Measurements from ENCODE around the gene PRRX2.

PRRX2 gene

GRCh38 chr9:129640086-129640870, 25.2 kb upstream of the PRRX2 start (continued):
- TF ChIP-seq ZBTB17 (tag by site-specific recombination; IDR thresholded peaks at IDR 0.05) = peak; percentile 90
- no peak for TF ChIP-seq ZNF311 (tag by site-specific recombination; IDR thresholded peaks at IDR 0.05; ENCODE audit: borderline replicate concordance)
- peak; percentile 62; the same call in 1 of the 2 replicates for TF ChIP-seq ZNF37A (tag by site-specific recombination; IDR thresholded peaks at IDR 0.05)
- TF ChIP-seq ZNF292 (tag by site-specific recombination; IDR thresholded peaks at IDR 0.05; ENCODE audit: borderline replicate concordance, low read depth) = no peak
- TF ChIP-seq ZNF610 (tag by site-specific recombination; IDR thresholded peaks at IDR 0.05; ENCODE audit: borderline replicate concordance) = peak; percentile 41; the same call in 1 of the 2 replicates
- peak; percentile 99; the same call in 1 of the 2 replicates for TF ChIP-seq ZBTB6 (tag by site-specific recombination; IDR thresholded peaks at IDR 0.05)
- TF ChIP-seq ZNF677 (tag by site-specific recombination; IDR thresholded peaks at IDR 0.05) = no peak
- no peak for TF ChIP-seq ZNF626 (tag by site-specific recombination; IDR thresholded peaks at IDR 0.05)
- peak; percentile 64 for TF ChIP-seq YY2 (tag by site-specific recombination; IDR thresholded peaks at IDR 0.05)
- no peak for TF ChIP-seq ZNF404 (tag by site-specific recombination; IDR thresholded peaks at IDR 0.05)
- no peak for TF ChIP-seq GFI1B (tag by site-specific recombination; IDR thresholded peaks at IDR 0.05)
- TF ChIP-seq ZNF623 (tag by site-specific recombination; IDR thresholded peaks at IDR 0.05) = 0 out of 2 replicates have a peak, but pooled peaks have one; percentile 27
- TF ChIP-seq ZNF324 (tag by site-specific recombination; IDR thresholded peaks at IDR 0.05) = peak; percentile 89; the same call in 1 of the 2 replicates
- no peak; the same call in 1 of the 2 replicates for TF ChIP-seq ZNF501 (tag by site-specific recombination; IDR thresholded peaks at IDR 0.05)
- no peak for TF ChIP-seq ZNF768 (tag by site-specific recombination; IDR thresholded peaks at IDR 0.05)
- no peak for TF ChIP-seq BCL6B (tag by site-specific recombination; IDR thresholded peaks at IDR 0.05)
- no peak for TF ChIP-seq ZNF544 (tag by site-specific recombination; IDR thresholded peaks at IDR 0.05)
- no peak for TF ChIP-seq ZNF704 (tag by site-specific recombination; IDR thresholded peaks at IDR 0.05)
- no peak for TF ChIP-seq ZNF433 (tag by site-specific recombination; IDR thresholded peaks at IDR 0.05; ENCODE audit: low read depth)
- peak; percentile 98 for TF ChIP-seq ZBTB44 (tag by site-specific recombination; IDR thresholded peaks at IDR 0.05)
- TF ChIP-seq, protein P1, sequence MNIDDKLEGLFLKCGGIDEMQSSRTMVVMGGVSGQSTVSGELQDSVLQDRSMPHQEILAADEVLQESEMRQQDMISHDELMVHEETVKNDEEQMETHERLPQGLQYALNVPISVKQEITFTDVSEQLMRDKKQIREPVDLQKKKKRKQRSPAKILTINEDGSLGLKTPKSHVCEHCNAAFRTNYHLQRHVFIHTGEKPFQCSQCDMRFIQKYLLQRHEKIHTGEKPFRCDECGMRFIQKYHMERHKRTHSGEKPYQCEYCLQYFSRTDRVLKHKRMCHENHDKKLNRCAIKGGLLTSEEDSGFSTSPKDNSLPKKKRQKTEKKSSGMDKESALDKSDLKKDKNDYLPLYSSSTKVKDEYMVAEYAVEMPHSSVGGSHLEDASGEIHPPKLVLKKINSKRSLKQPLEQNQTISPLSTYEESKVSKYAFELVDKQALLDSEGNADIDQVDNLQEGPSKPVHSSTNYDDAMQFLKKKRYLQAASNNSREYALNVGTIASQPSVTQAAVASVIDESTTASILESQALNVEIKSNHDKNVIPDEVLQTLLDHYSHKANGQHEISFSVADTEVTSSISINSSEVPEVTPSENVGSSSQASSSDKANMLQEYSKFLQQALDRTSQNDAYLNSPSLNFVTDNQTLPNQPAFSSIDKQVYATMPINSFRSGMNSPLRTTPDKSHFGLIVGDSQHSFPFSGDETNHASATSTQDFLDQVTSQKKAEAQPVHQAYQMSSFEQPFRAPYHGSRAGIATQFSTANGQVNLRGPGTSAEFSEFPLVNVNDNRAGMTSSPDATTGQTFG (tag by site-specific recombination; IDR thresholded peaks at IDR 0.05; ENCODE audit: borderline replicate concordance) = no peak
- TF ChIP-seq ZEB2 (tag by site-specific recombination; IDR thresholded peaks at IDR 0.05) = peak; percentile 87
- TF ChIP-seq ATF2 (tag by site-specific recombination; IDR thresholded peaks at IDR 0.05; ENCODE audit: low read depth) = no peak
- TF ChIP-seq, protein P2, sequence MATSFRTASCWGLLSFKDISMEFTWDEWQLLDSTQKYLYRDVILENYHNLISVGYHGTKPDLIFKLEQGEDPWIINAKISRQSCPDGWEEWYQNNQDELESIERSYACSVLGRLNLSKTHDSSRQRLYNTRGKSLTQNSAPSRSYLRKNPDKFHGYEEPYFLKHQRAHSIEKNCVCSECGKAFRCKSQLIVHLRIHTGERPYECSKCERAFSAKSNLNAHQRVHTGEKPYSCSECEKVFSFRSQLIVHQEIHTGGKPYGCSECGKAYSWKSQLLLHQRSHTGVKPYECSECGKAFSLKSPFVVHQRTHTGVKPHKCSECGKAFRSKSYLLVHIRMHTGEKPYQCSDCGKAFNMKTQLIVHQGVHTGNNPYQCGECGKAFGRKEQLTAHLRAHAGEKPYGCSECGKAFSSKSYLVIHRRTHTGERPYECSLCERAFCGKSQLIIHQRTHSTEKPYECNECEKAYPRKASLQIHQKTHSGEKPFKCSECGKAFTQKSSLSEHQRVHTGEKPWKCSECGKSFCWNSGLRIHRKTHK (tag by site-specific recombination; IDR thresholded peaks at IDR 0.05) = no peak
- TF ChIP-seq, protein P3, sequence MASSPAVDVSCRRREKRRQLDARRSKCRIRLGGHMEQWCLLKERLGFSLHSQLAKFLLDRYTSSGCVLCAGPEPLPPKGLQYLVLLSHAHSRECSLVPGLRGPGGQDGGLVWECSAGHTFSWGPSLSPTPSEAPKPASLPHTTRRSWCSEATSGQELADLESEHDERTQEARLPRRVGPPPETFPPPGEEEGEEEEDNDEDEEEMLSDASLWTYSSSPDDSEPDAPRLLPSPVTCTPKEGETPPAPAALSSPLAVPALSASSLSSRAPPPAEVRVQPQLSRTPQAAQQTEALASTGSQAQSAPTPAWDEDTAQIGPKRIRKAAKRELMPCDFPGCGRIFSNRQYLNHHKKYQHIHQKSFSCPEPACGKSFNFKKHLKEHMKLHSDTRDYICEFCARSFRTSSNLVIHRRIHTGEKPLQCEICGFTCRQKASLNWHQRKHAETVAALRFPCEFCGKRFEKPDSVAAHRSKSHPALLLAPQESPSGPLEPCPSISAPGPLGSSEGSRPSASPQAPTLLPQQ (tag by site-specific recombination; IDR thresholded peaks at IDR 0.05) = 0 out of 2 replicates have a peak, but pooled peaks have one; percentile 57
- no peak for TF ChIP-seq ZNF266 (tag by site-specific recombination; IDR thresholded peaks at IDR 0.05; ENCODE audit: low read depth)
- peak; percentile 88 for TF ChIP-seq ZNF24 (tag by site-specific recombination; IDR thresholded peaks at IDR 0.05)

Measured in HEK293 (cell line).